K562 (cell line): ENCODE measurements around the gene ACBD3. TPM values are rescaled to one million over a fixed set of nuclear protein-coding genes. Genes with fewer than 3 reads are reported as not detected.

Experiments used
- ATAC-seq: fragments of 200-7000 bp; cut with Tn5 transposase; 3 replicates; pipeline ENCODE4 v1.9.1; 2020; ENCODE audit warnings: moderate library complexity
- BruUV-seq: library from RNA; stranded (reverse); fragments of 400-500 nt; replicated peaks from 2 replicates; lab custom pipeline; 2021; lab: Mats Ljungman, UMichigan
- CTCF ChIA-PET: fragments of 300-600 bp; formaldehyde crosslinking; extraction: SDS; loops from one replicate; lab custom pipeline; 2021; ENCODE audit warnings: low intra/inter-chr PET ratio; lab: Yijun Ruan, JAX
- POLR2A ChIA-PET: fragments of 300-600, 350-650 bp; sonication (Branson Sonifier 250); formaldehyde crosslinking; extraction: SDS; loops from one replicate; lab custom pipeline; 2021; ENCODE audit warnings: antibody characterized with exemption, inconsistent platforms; lab: Yijun Ruan, JAX
- DNase-seq, 4 experiments: peaks; one replicate each; pipeline versions ENCODE4 v3.0.0 to v3.0.0-alpha.2; 2011 to 2018; ENCODE audit warnings: low spot score in 3 of 4, mixed read lengths in 3 of 4; ENCODE audit errors: extremely low read depth in 1 of 4
- FAIRE-seq: peaks from 2 replicates; lab custom pipeline; 2011; peaks lifted over from hg19 to GRCh38; lab: Jason Lieb, UNC
- H2AFZ ChIP-seq: 2 replicates; pipeline ENCODE4 v1.6.0; 2011; ENCODE audit warnings: low read depth, low read length, control low read depth, inconsistent platforms
- H3K27ac ChIP-seq: fragments of 200-600 bp; 3 replicates; pipeline ENCODE4 v1.8.0; 2011; ENCODE audit warnings: low read depth, mild to moderate bottlenecking, control low read depth, inconsistent platforms, low read length, moderate library complexity, mixed read lengths; ENCODE audit errors: extremely low read depth
- H3K27me3 ChIP-seq, 2 experiments: fragments of 300-600 bp in 1 of 2; 2 replicates in 1 of 2; 3 replicates in 1 of 2; pipeline versions ENCODE4 v1.6.0 to v1.8.0; 2011; ENCODE audit warnings: inconsistent platforms in 2 of 2, low read length in 2 of 2, mild to moderate bottlenecking in 1 of 2, mixed read lengths in 1 of 2, moderate library complexity in 1 of 2; ENCODE audit not compliant: control insufficient read depth in 2 of 2, insufficient read depth in 2 of 2
- H3K36me3 ChIP-seq: fragments of 300-600 bp; 3 replicates; pipeline ENCODE4 v1.8.0; 2011; ENCODE audit warnings: mild to moderate bottlenecking, low read length, inconsistent platforms; ENCODE audit not compliant: control insufficient read depth, insufficient read depth
- H3K4me1 ChIP-seq, 2 experiments: fragments of 200-600 bp in 1 of 2; replicated peaks in 1 of 2; 2 replicates in 1 of 2; 3 replicates in 1 of 2; pipeline versions ENCODE4 v1.5.1 to v1.8.0; 2011; ENCODE audit warnings: inconsistent platforms in 2 of 2, low read length in 2 of 2, mild to moderate bottlenecking in 1 of 2, mixed read lengths in 1 of 2, moderate library complexity in 1 of 2; ENCODE audit not compliant: control insufficient read depth in 2 of 2, insufficient read depth in 2 of 2
- H3K4me2 ChIP-seq: 2 replicates; pipeline ENCODE4 v1.6.1; 2011; ENCODE audit warnings: low read length, control low read depth, inconsistent platforms, mixed read lengths; ENCODE audit not compliant: insufficient read depth
- H3K4me3 ChIP-seq: fragments of 200-600 bp; sonication (generic), shearing (Covaris generic); 2 replicates; pipeline ENCODE4 v1.5.1; 2016; ENCODE audit warnings: control low read depth, inconsistent platforms
- H3K79me2 ChIP-seq: fragments of 200-600 bp; 3 replicates; pipeline ENCODE4 v1.8.0; 2011; ENCODE audit warnings: low read length, inconsistent platforms; ENCODE audit not compliant: control insufficient read depth, insufficient read depth
- H3K9ac ChIP-seq, 2 experiments: 2 replicates each; pipeline versions ENCODE4 v1.6.0 to v1.6.1; 2011; ENCODE audit warnings: low read depth in 2 of 2, low read length in 2 of 2, control low read depth in 1 of 2, inconsistent platforms in 1 of 2, mild to moderate bottlenecking in 1 of 2, mixed read lengths in 1 of 2; ENCODE audit not compliant: insufficient read depth in 1 of 2
- H3K9me1 ChIP-seq: one replicate; pipeline ENCODE4 v1.6.0; 2011; ENCODE audit warnings: inconsistent platforms, mild to moderate bottlenecking, low read length, moderate library complexity; ENCODE audit not compliant: control insufficient read depth, insufficient read depth
- H3K9me3 ChIP-seq: replicated peaks from 2 replicates; pipeline ENCODE4 v1.5.1; 2011; ENCODE audit warnings: low read depth, low read length, inconsistent platforms; ENCODE audit not compliant: control insufficient read depth, insufficient read depth
- H4K20me1 ChIP-seq: replicated peaks from 2 replicates; pipeline ENCODE4 v1.6.1; 2011; ENCODE audit warnings: low read length, inconsistent platforms, mixed read lengths; ENCODE audit not compliant: control insufficient read depth, insufficient read depth
- CREBBP ChIP-seq: IDR thresholded peaks from one replicate; pipeline ENCODE4 v1.6.1; 2012; ENCODE audit warnings: low read depth, mild to moderate bottlenecking, control low read depth, inconsistent platforms, low read length
- MED1 ChIP-seq: sonication (generic); formaldehyde crosslinking; IDR thresholded peaks from 2 replicates; pipeline ENCODE4 v1.8.1; 2023; ENCODE audit warnings: missing genetic modification reagents, borderline replicate concordance
- MEF2A ChIP-seq: IDR thresholded peaks from 2 replicates; pipeline ENCODE4 v1.6.1; 2011; ENCODE audit warnings: low read depth, mild to moderate bottlenecking, low read length, moderate library complexity; ENCODE audit not compliant: control insufficient read depth
- NFYB ChIP-seq: IDR thresholded peaks from 2 replicates; pipeline ENCODE4 v1.6.1; 2011; ENCODE audit warnings: mild to moderate bottlenecking, moderate library complexity; ENCODE audit not compliant: insufficient read length; ENCODE audit errors: extremely low read depth
- THRB ChIP-seq: fragments of 450-650 bp; formaldehyde crosslinking; conservative IDR thresholded peaks from 2 replicates; pipeline ENCODE4 v1.4.0; 2022; ENCODE audit warnings: mild to moderate bottlenecking, missing genetic modification characterization
- ZNF384 ChIP-seq: IDR thresholded peaks from 2 replicates; pipeline ENCODE4 v1.6.1; 2012; ENCODE audit warnings: low read depth, low read length, improper control_type of control experiment
- WGBS: fragments of 100-300 bp; shearing (Covaris generic); methylation state at CpG from one replicate; pipeline ENCODE4 v1.1.6; 2016; ENCODE audit warnings: low coverage, mixed read lengths; ENCODE audit not compliant: insufficient coverage; ENCODE audit errors: missing lambda C conversion rate; 5-methylcytosine and 5-hydroxymethylcytosine counted together
- in situ Hi-C: fragments of 300-500 bp; cut with MboI; formaldehyde crosslinking; loops from 4 replicates; pipeline ENCODE4 v1.15.0; 2018; ENCODE audit warnings: inconsistent platforms, mixed read lengths
- intact Hi-C: fragments of 100-400 bp; cut with micrococcal nuclease; formaldehyde crosslinking; loops from 2 replicates; pipeline ENCODE4 v1.14.2; 2022
- polyA plus RNA-seq, 8 experiments: library from polyadenylated mRNA; depleted of rRNA in 4 of 8; stranded (reverse) in 5 of 8; unstranded in 3 of 8; fragments of >200 nt; fragmentation: Nextera tagmentation in 2 of 8; fragmentation: Illumina TruSeq in 1 of 8; extraction: Ambion mirVana in 2 of 8; extraction: Trizol in 1 of 8; gene quantifications; 2 replicates each; pipeline versions ENCODE4 v1.2.1 to v1.2.3, GENCODE V29; 2011 to 2014; ENCODE audit warnings: inconsistent platforms in 1 of 8, missing spikeins in 1 of 8
- total RNA-seq, 7 experiments: library from RNA; depleted of rRNA in 6 of 7; stranded (reverse); fragments of >200 nt in 6 of 7; fragmentation: Illumina TruSeq in 2 of 7; extraction: Trizol in 2 of 7; gene quantifications; 2 replicates each; pipeline versions ENCODE4 v1.2.1 to v1.2.3, GENCODE V29; 2011 to 2021; ENCODE audit warnings: low replicate concordance in 1 of 7
- TF ChIP-seq, protein P1 (sequence below): fragments of 250-450 bp; sonication (Bioruptor Pico); IDR thresholded peaks from 2 replicates; pipeline ENCODE4 v1.4.0; 2020; ENCODE audit warnings: mild to moderate bottlenecking, moderate library complexity, borderline replicate concordance

Gene ACBD3
- total and polyA plus RNA-seq, 9 of the 15 experiments (the other 6 are each of a cell fraction or from before 2014, with no cell fraction given) = 11.1 to 36.7 (median 26.9) TPM

GRCh38 chr1:226125831-226126230 lies 60.7 kb downstream of the ACBD3 start:
- no peak overlapping the region for H2AFZ ChIP-seq
- POLR2A ChIA-PET = interaction anchor here (0.6 to 1.5 kb wide), 7 partner anchors 11 to 199 kb away, joined by 3 to 6 read pairs (median 3); no protein-coding TSS in a partner anchor
- TF ChIP-seq, protein P1, sequence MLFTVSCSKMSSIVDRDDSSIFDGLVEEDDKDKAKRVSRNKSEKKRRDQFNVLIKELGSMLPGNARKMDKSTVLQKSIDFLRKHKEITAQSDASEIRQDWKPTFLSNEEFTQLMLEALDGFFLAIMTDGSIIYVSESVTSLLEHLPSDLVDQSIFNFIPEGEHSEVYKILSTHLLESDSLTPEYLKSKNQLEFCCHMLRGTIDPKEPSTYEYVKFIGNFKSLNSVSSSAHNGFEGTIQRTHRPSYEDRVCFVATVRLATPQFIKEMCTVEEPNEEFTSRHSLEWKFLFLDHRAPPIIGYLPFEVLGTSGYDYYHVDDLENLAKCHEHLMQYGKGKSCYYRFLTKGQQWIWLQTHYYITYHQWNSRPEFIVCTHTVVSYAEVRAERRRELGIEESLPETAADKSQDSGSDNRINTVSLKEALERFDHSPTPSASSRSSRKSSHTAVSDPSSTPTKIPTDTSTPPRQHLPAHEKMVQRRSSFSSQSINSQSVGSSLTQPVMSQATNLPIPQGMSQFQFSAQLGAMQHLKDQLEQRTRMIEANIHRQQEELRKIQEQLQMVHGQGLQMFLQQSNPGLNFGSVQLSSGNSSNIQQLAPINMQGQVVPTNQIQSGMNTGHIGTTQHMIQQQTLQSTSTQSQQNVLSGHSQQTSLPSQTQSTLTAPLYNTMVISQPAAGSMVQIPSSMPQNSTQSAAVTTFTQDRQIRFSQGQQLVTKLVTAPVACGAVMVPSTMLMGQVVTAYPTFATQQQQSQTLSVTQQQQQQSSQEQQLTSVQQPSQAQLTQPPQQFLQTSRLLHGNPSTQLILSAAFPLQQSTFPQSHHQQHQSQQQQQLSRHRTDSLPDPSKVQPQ (CRISPR knock-in tag) = no peak
- TF ChIP-seq CREBBP (no peak), ZNF384 (no peak), MED1 (CRISPR knock-in tag) (no peak), MEF2A (no peak), NFYB (no peak), THRB (CRISPR knock-in tag) (no peak)
- TF ChIP-seq, all 486 proteins: peak for 0
- H3K4me3 ChIP-seq = no peak overlapping the region
- FAIRE-seq = no peak
- in situ Hi-C loops = loop anchor here (10.0 kb wide), 1 partner anchor 651 kb away; no protein-coding TSS in a partner anchor
- H4K20me1 ChIP-seq = peaks cover 4% of the 10 kb centered on the region; the same call in 1 of the 2 replicates
- no peak for ATAC-seq
- no peak for DNase-seq
- peaks cover 10 to 43% of the 10 kb centered on the region in 2 experiments; a peak in 3 of 5 replicates for H3K4me1 ChIP-seq
- no TSS peak for BruUV-seq
- no peak overlapping the region for H3K9ac ChIP-seq
- H3K27ac ChIP-seq = no peak overlapping the region
- CTCF ChIA-PET = interaction anchor here (0.6 to 2.2 kb wide), 5 partner anchors 24 to 208 kb away, joined by 3 to 10 read pairs (median 3); no protein-coding TSS in a partner anchor
- no peaks in the 10 kb centered on the region for H3K9me1 ChIP-seq
- no peaks in the 10 kb centered on the region for H3K27me3 ChIP-seq
- no peaks in the 10 kb centered on the region for H3K9me3 ChIP-seq
- intact Hi-C loops = loop anchor here (1.0 to 10.0 kb wide), 4 partner anchors 72 to 479 kb away; no protein-coding TSS in a partner anchor
- WGBS = 63% methylated on average over 10 of the region's 10 CpGs
- H3K4me2 ChIP-seq = no peak overlapping the region
- no peaks in the 10 kb centered on the region for H3K36me3 ChIP-seq
- H3K79me2 ChIP-seq = no peaks in the 10 kb centered on the region
